GM19025 (cell line): Measurements from ENCODE around the gene BCAS2.
"Not testable (repeated sequence)": the region's sequence is repeated elsewhere in the genome, so short reads cannot be mapped to it uniquely, and the experiment has no call there.

Experiments
- ATAC-seq: cut with Tn5 transposase; IDR thresholded peaks from one replicate; pipeline ENCODE4 v1.9.1; 2021; ENCODE audit warnings: mild to moderate bottlenecking, low read depth, moderate library complexity; ENCODE audit not compliant: unreplicated experiment

BCAS2 gene

GRCh38 chr1:114581335-114582287 lies at the start of gene BCAS2:
BCAS2 (minus strand) TSS chr1:114581615; CDS start chr1:114581591, 24 bp downstream.
- ATAC-seq: peak; percentile 99

- no peak for ATAC-seq
Measured at GRCh38 chr1:114627107-114627506, 45.7 kb upstream of the BCAS2 start.

GRCh38 chr1:114623364-114623763 lies 41.9 kb upstream of the BCAS2 start:
- no peak for ATAC-seq

GRCh38 chr1:114620419-114620818 lies 39.0 kb upstream of the BCAS2 start:
- no peak for ATAC-seq

GRCh38 chr1:114618606-114619005 lies 37.2 kb upstream of the BCAS2 start:
- ATAC-seq: no peak

GRCh38 chr1:114610546-114611245 lies 29.3 kb upstream of the BCAS2 start:
- ATAC-seq: no peak

- ATAC-seq: no peak
Measured at GRCh38 chr1:114609826-114610225, 28.4 kb upstream of the BCAS2 start.

GRCh38 chr1:114609026-114609425 lies 27.6 kb upstream of the BCAS2 start:
- ATAC-seq: no peak

- no peak for ATAC-seq
Measured at GRCh38 chr1:114607223-114607622, 25.8 kb upstream of the BCAS2 start.

GRCh38 chr1:114597949-114598348 lies 16.5 kb upstream of the BCAS2 start:
- no peak for ATAC-seq

GRCh38 chr1:114595602-114596001 lies 14.2 kb upstream of the BCAS2 start:
- ATAC-seq: no peak

- no peak for ATAC-seq
Measured at GRCh38 chr1:114594046-114594445, 12.6 kb upstream of the BCAS2 start.

- no peak for ATAC-seq
Measured at GRCh38 chr1:114589122-114589521, 7.7 kb upstream of the BCAS2 start.

- ATAC-seq: no peak
Measured at GRCh38 chr1:114588196-114588689, 6.8 kb upstream of the BCAS2 start.

- no peak for ATAC-seq
Measured at GRCh38 chr1:114587203-114587991, 6.0 kb upstream of the BCAS2 start.

GRCh38 chr1:114586513-114587047 lies 5.2 kb upstream of the BCAS2 start:
- ATAC-seq: no peak

GRCh38 chr1:114585231-114585630 lies 3.8 kb upstream of the BCAS2 start:
- ATAC-seq: no peak

GRCh38 chr1:114574365-114574764 lies 7.0 kb downstream of the BCAS2 start:
- ATAC-seq: no peak

- ATAC-seq: no peak
Measured at GRCh38 chr1:114564141-114564540, 17.3 kb downstream of the BCAS2 start.

- ATAC-seq: not testable (repeated sequence)
Measured at GRCh38 chr1:114562978-114563510, 18.4 kb downstream of the BCAS2 start.
